NCI-H2029 treated with DMSO at 0.1 percent for 48 hours (cell line): ENCODE measurements around the gene ECE1.
"Not testable (repeated sequence)": the region's sequence is repeated elsewhere in the genome, so short reads cannot be mapped to it uniquely, and the experiment has no call there.

ENCODE experiments used
- DNase-seq: peaks from one replicate; lab custom pipeline; 2025; lab: John Stamatoyannopoulos, UW

ECE1 gene

DNA sequence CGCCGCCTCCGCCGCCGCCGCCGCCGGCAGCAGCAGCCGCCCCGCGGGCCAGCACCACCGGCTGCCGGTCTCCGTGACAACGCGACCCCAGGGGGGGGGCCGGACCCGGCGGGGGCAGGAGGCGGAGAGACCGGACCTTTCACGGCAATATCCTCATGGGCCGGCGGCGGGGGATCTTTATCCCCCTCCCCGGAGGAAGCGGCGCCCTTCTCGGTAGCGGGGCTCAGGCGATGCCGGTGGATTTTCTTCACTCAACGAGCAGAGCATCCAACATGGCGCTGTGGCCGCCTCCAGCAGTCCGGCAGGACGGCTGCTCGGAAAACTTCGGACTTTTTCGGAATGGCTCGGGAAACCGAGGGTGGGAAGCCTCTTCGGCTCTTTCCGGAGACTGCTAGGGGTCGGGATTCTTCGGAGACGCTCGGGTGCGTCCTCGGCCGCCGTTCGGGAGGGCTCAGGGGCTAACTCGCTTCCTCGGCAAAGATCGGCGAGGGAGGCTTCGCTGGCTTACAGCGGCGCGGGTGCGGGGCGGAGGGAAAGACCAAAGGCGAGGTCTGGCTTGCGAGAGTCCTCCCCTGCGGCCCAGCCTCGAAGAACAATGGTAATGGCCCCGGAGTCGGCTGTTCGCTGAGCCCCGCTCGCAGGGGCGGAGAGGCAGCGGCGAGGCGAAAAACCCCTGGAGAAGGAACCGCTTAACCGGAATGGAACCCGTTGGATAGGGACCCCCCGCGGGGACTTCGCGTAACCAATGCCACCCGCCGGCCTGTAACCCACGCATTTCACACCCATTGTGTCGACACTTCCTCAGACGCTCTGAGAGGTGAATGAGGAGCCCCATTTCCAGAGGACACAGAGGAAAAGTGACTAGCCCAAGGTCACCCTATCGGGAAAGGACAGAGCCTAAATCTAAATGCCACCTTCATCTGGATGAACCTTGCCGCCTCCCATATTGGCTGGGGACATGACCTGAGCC, 113.4 kb downstream of the ECE1 start, which contains the start of gene EIF4G3:
Gene EIF4G3, minus strand, starts transcription at position 312 of the 970 bp plus-strand sequence. CDS start 174,155 bp downstream, outside the sequence.
- peak; percentile 87 for DNase-seq

DNA sequence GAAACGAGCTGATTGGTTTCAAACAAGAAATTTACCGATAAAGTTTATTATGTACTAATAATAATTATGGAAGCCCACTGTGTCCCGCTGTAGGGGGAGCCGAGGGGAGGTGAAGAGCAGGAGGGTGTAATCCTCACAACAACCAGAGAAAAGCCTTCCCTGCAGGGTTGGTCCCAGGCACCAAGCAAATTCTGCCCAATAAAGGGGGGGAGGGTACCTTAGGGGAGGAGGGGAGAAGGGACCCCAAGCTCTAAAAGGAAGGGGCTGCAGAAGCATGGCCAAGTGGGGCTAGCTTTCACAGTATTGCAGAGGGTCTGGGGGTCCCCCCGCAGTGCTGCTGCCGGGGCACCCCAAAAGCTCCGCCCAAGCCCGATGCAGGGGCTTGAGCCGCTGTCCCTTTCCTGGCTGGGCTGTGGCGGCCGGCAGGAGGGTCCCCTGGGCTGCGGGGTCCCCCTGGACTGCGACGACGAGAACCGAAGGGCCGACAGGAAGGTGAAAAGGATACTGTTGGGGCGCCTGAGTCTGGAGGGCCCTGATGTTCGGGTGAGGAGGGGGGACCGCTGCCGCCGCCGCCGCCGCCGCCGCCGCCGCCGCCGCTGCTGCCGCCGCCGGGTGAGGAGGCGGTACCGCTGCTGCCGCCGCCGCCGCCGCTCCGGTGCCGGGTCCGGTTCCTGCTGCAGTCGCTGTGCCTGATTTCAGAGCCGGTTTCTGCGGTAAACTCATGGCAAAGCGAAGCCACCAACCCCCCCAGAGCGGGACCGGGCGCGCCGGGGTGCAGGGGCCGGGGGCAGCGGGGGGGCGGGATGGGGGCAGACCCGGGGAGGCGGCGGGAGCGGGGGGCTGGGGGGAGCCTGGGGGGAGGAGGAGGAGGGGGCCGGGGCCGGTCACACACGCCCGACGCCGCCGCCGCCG, 114.3 kb downstream of the ECE1 start:
- DNase-seq = no peak

DNA sequence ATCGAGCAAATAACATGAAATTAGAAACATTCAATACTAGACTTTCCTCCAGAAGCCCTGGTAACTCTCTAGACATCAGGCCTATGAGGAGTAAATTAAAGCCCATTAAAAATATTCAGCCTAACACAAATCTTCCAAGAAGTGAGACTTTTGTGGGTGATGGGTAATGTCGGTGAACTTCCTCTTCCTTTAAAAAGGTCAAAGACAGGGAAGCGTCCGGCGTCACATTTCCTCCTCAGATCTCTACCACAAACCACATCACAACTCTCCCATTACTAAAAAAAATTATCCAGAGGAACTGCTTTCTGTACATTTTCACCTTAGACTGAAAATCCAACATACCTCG, 115.0 kb downstream of the ECE1 start:
- DNase-seq = no peak

DNA sequence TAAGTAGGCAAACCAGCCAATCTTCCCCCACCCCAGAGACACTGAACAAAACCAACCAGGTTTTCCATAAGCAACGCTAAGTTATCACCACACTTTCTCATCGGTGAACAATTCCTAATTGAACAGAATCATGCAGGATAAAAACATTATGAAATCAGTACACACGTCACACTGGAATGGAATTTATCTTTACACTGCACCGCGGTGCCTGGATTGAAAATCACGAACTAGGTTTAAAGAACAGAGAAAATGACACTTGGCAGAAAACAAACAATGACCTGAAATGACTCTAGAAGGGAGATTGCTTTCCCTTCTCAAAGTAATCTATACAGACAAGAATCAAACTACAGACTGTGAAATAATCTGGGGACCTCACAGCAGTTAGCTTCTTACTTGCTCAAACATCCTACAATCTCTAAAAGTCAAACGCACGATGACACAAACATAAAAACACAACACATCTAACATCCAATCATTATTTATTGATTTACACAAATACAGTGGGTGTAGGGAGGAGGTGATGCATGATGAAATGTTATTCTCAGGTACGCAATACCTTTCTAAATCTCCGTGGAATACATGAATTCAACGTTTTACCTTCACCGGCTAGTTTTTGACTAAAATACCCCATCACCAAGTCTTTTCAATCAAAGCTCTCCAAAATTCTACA, 115.5 kb downstream of the ECE1 start:
- DNase-seq = no peak

DNA sequence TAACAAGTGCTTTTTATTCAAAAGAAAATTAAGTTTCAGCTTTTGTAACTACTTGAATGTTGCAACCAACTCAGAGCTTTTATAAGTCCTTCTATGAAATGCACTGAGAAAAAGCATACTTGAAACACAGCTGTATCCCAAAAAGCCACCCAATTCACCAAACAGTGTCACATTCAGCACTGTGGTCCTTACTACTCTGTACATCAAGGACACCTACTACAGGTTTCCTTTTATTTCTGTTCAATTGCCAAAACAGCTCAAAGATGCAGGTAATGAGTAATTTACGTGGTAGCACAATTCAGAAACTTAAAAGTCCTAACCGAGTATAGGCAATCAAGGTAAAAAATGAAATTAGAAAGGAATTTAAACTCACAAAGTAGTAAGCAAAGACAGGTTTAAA, 116.0 kb downstream of the ECE1 start:
- no peak for DNase-seq

DNA sequence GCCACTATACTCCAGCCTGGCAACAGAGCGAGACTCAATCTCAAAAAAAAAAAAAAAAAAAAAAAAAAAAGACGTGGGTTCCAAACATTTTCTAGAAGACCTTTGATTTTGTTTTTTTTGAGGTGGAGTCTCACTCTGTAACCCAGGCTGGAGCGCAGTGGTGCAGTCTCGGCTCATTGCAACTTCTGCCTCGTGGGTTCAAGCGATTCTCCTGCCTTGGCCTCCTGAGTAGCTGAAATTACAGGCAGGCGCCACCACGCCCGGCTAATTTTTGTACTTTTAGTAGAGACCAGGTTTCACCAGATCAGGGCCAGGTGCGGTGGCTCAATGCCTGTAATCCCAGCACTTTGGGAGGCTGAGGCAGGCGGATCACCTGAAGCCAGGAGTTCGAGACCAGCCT, 117.2 kb downstream of the ECE1 start:
- not testable (repeated sequence) for DNase-seq

DNA sequence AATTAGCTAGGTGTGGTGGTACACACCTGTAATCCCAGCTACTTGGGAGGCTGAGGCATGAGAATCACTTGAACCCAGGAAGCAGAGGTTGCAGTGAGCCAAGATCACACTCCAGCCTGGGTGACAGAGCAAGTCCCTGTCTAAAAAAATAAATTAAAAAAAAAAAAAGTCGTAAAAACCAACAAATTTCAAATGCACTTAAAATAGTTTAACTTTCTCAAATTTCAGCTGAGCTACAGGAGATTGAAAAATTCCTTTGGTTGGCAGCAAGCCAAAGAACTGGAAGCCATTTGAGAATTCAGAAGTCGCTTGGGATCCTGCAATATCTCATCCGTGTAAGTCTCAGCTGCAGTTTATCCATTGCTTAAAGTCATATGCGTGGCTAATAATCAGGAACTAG, 119.4 kb downstream of the ECE1 start:
- not testable (repeated sequence) for DNase-seq

DNA sequence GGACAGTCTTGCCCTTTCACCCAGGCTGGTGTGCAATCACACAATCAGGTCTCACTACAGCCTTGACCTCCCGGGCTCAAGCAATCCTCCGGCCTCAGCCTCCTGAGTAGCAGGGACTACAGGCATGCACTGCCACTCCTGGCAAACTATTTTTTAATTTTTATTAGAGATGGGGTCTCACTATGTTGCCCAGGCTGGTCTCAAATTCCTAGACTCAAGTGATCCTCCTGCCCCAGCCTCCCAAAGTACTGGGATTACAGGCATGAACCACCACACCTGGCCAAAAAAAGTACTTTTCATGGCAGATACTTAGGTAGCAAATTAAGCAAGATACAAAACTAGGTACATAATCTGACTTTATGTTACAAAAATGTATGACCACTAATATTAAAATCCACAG, 121.8 kb downstream of the ECE1 start:
- DNase-seq = no peak
